HG02642 (cell line): ENCODE results near the gene SNRNP200.
"Not testable (repeated sequence)": the region's sequence is repeated elsewhere in the genome, so short reads cannot be mapped to it uniquely, and the experiment has no call there.

ENCODE experiments used
- ATAC-seq: cut with Tn5 transposase; IDR thresholded peaks from one replicate; pipeline ENCODE4 v1.9.1; 2021; ENCODE audit warnings: mild to moderate bottlenecking; ENCODE audit not compliant: unreplicated experiment, poor library complexity

The SNRNP200 gene

GRCh38 chr2:96276787-96277499 lies 28.4 kb downstream of the SNRNP200 start:
- no peak for ATAC-seq

- no peak for ATAC-seq
These were observed 30.8 kb downstream of the SNRNP200 start for GRCh38 chr2:96274355-96275056.

GRCh38 chr2:96273763-96274162 lies 31.6 kb downstream of the SNRNP200 start:
- no peak for ATAC-seq

DNA sequence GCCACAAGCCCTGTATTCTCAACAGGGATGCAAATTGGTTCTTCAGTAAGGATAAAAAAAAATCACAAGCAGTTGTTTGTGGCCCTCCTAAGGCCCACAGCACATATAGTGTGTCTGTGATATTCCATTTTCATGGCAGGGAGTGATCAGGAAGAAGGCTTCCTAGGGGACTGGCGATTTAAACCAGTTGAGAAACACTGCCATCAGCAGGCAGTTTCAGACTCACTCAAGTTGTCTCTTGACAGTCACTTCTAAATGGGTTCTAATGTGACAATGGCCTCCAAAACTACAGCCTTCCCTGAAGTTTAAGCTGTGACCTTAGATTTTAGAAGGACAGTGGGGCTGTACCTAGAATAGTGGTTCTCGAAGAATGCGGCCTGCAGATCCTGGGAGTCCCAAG lies 33.4 kb downstream of the SNRNP200 start:
- no peak for ATAC-seq

GRCh38 chr2:96267159-96267971 lies 38.0 kb downstream of the SNRNP200 start:
- no peak for ATAC-seq

DNA sequence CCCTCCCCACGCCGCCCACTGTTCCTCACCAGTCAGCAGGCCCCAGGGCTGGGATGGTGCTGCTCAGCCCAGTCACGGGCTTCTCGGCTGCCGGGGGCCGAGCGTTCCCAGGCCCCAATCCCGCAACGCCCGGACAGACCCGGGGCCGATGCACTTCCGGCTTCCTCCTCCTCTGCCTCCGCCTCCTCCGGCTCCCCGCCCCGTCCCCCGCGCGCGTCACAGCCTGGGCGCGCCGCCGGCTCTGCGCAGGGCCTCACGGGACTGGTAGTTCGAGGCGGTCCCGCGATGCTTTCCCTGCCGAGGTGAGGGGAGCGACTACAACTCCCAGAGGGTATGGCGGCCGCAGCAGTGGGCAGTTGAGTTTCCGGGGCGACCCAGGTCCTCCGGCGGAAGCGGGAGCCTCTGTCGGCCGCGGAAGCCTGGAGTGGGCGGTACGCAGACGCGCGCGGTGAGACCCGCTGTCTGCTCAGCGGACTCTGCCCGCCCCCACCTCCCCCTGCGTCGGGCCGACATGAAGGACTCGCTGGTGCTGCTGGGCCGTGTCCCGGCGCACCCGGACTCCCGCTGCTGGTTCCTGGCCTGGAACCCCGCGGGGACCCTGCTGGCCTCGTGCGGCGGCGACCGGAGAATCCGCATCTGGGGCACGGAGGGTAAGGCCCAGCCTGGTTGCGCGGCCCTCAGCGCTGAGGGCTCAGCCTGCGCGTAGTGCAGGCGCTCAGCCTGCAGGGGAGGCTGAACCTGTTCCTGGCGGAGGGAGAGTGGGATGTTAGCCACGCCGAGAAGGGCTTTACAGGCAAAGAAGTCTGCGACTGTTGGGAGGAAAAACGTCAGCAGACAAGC lies 39.3 kb downstream of the SNRNP200 start, which contains the start of the genes CIAO1 and TMEM127:
TSS of gene CIAO1 (plus strand) at position 386 of the 840 bp plus-strand sequence. CDS start at position 512, 126 bp downstream.
TSS of gene TMEM127 (minus strand) at position 158 of the 840 bp plus-strand sequence. CDS start 616 bp downstream, outside the sequence.
- ATAC-seq: peak; percentile 93

- peak; percentile 24 for ATAC-seq
These were observed 40.0 kb downstream of the SNRNP200 start for GRCh38 chr2:96265349-96265839.

DNA sequence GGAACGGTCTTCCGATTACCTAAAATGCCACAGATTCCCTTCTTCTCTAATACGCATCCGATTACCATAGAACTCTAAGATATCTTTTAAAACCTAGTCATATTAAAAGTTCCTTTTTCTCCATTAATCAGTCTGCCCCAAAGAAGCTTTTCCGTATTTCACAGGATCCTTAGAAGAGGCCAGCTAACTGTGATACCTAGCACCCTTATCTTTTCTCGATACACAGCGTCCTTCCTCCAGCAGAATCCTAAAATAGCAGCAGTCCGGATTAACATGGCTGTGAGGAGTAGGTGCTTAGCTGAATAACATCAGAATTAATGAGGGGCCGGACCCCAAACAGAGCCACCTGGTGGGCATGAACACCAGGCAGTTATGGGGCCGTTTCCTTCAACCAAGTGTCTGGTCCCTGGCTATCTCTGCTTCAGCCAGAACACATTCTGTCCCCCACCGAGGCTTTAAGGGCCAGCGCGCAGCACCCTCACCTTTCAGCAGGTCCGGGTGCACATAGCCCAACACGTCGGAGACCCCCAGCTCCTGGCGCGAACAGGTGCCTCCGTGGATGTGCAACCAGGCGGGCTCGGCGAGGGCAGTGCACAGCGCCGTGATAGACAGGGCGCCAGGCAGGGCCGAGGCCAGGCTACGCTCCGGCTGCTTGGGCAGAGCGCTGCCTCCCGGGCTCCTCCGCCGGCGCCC lies 40.5 kb downstream of the SNRNP200 start:
- no peak for ATAC-seq

DNA sequence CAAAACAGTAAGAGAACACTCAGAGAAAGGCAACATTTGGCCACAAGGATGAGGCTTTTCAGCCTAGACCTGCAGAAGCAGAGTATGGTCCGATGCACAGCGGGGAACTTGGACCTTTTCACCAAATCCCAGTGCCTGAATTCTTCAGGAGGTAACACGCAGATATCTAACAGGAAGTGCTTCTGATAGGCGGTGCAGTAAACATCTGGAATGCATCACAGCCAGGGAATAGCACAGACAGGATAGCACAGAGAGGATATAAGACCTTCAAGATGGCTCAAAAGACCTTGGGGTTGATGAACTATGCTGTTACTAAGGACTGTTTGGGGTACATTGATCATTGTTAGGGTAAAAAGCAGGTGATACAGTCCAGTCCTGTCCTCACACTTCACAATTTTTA lies 41.3 kb downstream of the SNRNP200 start:
- no peak for ATAC-seq

DNA sequence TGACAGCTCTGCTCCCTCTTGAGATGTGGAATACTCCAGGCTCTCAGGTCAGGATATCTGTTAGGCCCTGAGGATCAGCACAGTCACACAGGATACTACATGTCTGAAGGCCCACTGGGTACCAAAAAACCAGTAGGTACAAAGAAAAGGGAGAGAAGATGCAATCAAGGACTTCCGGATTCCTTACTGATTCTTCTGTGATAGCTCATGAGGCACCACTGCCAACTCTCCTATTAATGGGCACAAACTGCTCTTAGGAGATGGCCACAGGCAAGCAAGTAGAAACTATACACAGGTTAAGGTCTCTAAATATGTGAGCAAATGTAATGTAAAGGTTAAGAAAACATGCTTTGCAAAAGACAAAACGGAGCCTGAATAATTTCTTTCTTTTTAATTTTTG lies 43.0 kb downstream of the SNRNP200 start:
- no peak for ATAC-seq

GRCh38 chr2:96261328-96262003 lies 43.9 kb downstream of the SNRNP200 start:
- no peak for ATAC-seq

DNA sequence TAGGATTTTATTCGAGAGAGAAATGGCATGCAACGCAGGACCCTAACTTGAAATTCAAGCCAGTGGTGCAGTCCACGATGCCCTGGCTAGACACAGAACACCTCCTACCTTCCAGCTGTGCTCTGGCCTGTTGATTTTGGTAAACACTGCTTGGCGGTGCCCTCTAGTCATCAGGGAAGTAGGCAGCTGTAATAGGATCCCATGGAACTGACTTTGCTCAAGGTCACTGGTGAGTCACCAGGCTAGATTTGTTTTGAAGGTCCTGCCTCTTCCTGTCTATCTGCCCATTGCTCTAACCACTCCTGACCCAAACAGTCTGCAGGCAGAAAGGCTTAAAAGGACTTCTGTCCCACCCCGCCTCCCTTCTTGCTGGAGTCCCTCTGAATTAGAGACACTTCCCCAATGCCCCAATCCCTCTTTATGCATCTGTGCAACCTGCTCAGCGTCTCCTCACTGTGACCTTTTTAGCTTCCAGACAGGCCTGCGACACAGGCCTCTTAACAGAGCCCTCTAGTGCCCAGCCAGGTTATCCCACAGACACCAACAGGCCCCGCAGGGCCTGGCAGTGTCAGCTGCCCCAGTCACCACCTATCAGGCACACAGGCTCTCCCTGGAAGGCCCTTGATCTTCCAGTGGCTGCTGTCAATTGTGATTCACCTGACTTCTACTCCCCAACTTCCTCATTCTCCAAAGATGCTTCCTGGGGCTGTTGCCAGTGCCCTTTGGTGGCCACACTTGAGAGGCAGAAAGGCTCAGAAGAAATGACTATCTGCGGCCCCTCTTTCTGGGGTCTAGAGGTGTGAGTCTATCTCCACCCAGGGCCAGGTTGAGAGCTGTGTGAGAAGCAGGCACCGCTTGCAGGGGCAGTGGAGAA lies 44.7 kb downstream of the SNRNP200 start:
- no peak for ATAC-seq

- no peak for ATAC-seq
These were observed 45.8 kb downstream of the SNRNP200 start for GRCh38 chr2:96259497-96259921.

DNA sequence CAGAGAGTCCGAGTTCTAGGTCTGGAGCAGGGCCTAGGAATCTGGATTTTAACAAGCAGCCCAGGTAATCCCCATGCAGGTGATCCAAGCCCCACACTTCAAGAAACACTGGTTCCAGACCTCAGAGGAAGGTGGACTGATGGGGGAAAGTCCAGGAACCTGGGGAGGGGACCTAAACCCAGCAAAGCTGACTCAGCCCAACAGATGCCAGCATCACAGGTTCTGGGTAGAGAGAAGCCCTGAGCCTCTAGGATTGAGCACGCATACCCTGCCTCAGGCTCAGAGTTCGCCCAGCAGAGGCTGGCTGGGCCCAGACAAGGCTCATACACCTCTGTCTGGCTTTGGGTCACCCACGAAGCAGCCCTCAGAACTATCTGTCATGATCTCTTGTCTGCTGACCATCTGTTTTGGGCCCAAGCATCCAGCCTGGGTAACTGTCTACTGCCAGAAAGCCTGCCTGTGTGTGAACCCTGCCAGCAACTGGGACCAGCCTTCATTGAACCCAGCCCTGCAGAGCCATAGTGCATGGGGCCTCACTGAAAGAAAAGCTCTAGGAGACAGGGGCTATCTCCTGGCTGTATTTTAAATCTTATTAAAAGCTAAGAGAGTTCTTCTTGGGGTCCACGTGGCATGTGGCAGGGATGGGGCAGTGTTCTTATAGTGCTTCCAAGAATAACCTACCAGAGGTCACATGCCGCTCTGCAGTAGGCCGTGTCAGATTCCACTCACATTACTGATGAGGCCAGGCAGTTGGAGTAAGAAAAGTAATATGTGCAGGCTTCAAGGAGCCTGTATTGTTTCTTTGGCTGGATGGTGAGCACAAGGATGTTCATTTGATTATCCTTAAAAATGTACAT lies 47.0 kb downstream of the SNRNP200 start:
- ATAC-seq: no peak

DNA sequence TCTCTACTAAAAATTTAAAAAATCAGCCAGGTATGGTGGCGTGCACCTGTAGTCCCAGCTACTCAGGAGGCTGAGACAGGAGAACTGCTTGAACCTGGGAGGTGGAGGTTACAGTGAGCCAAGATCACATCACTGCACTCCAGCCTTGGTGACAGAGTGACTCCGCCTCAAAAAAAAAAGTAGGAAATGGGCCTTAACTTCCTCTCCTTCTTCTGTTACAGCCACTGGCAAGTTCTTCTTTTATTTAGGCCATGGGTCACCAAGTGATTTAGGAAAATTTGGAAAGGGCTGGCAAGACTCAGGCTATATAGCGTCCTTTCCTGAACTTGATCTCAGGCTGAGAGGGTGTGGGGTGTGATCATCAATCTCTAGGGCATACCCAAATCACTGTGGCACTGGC lies 47.6 kb downstream of the SNRNP200 start:
- ATAC-seq: not testable (repeated sequence)

DNA sequence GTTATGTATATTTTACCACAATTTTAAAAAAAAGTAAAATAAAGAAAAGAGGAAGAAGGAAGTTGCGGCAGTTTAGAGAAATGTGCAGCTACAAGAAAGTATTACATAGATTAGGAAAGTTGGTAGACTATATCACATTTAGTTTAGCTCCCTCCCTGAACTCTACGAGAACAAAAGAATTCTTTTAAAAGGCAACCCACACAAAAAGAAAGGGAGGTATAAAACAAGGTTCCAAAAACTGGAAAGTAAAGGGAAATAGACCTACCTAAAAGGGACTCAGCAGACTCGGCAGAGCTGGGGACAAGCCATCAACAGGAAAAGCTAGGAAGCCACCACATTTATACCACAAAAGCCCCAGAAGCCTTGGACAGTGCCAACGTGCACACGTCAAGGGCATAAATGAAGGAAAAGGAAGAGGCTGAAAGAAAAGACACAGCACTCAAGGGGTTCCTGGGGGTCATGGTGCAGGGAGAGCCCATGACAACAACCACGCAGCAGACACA lies 48.7 kb downstream of the SNRNP200 start:
- ATAC-seq: no peak

GRCh38 chr2:96254571-96254970 lies 50.8 kb downstream of the SNRNP200 start:
- ATAC-seq: no peak
